HL-60 (cell line): Measurements from ENCODE around the gene HIPK4. TPM values are rescaled to one million over a fixed set of nuclear protein-coding genes. Genes with fewer than 3 reads are reported as not detected.

ENCODE experiments used
- microRNA-seq: library from miRNA; unstranded; fragments of <30 nt; microRNA quantifications from one replicate; pipeline ENCODE4, GENCODE V29; 2018

The HIPK4 gene

Small RNAs within 50 kb of the gene (microRNA-seq; reads per million reads assigned to microRNA genes)
- gene MIR6796, result not detected
